GM23338 (cell line): ENCODE measurements around the gene NEK2.

Experiments
- CREB1 ChIP-seq: fragments of 250-450 bp; sonication (Bioruptor Pico); IDR thresholded peaks from 2 replicates; pipeline ENCODE4 v1.5.0; 2020; ENCODE audit warnings: low read depth, mild to moderate bottlenecking, moderate library complexity
- CTCF ChIP-seq, 2 experiments: fragments of 200-600 bp in 1 of 2; sonication (generic) in 1 of 2; conservative IDR thresholded peaks; 2 replicates each; pipeline versions ENCODE4 v1.5.1 to v1.6.1; 2016 to 2017; ENCODE audit warnings: antibody characterized with exemption in 2 of 2, low read depth in 2 of 2, mild to moderate bottlenecking in 2 of 2, moderate library complexity in 1 of 2
- ETS1 ChIP-seq: IDR thresholded peaks from 2 replicates; pipeline ENCODE4 v1.6.1; 2016; ENCODE audit warnings: antibody characterized with exemption
- EZH2 ChIP-seq: fragments of 200-600 bp; sonication (generic); IDR thresholded peaks from one replicate; pipeline ENCODE4 v1.8.0; 2017; ENCODE audit warnings: antibody characterized with exemption, mild to moderate bottlenecking, low read depth; ENCODE audit not compliant: unreplicated experiment
- EZH2phosphoT487 ChIP-seq: fragments of 200-600 bp; sonication (generic); IDR thresholded peaks from one replicate; pipeline ENCODE4 v1.8.1; 2018; ENCODE audit warnings: antibody characterized with exemption; ENCODE audit not compliant: unreplicated experiment
- JUNB ChIP-seq: IDR thresholded peaks from one replicate; pipeline ENCODE4 v1.6.1; 2016; ENCODE audit warnings: antibody characterized with exemption; ENCODE audit not compliant: unreplicated experiment
- NANOG ChIP-seq: IDR thresholded peaks from 2 replicates; pipeline ENCODE4 v1.6.1; 2016; ENCODE audit warnings: antibody characterized with exemption, borderline replicate concordance
- POLR2AphosphoS5 ChIP-seq: IDR thresholded peaks from 2 replicates; pipeline ENCODE4 v1.6.1; 2016; ENCODE audit warnings: antibody characterized with exemption, low read depth
- STAT1 ChIP-seq: IDR thresholded peaks from one replicate; pipeline ENCODE4 v1.6.1; 2016; ENCODE audit warnings: antibody characterized with exemption; ENCODE audit not compliant: unreplicated experiment
- ZNF462 ChIP-seq: fragments of 250-450 bp; sonication (Bioruptor Pico); IDR thresholded peaks from 2 replicates; pipeline ENCODE4 v1.5.0; 2020; ENCODE audit warnings: mild to moderate bottlenecking, moderate library complexity
- TF ChIP-seq, protein P1 (sequence below): IDR thresholded peaks from one replicate; pipeline ENCODE4 v1.6.1; 2018; ENCODE audit warnings: antibody characterized with exemption; ENCODE audit not compliant: unreplicated experiment

- TF ChIP-seq POLR2AphosphoS5 (no peak), CTCF (conservative IDR thresholded peaks at IDR 0.05; ENCODE audit: low read depth in 2 of 2) (no peak), JUNB (no peak), ETS1 (no peak), EZH2 (no peak), STAT1 (no peak), EZH2phosphoT487 (no peak), ZNF462 (CRISPR knock-in tag) (no peak), NANOG (no peak), CREB1 (CRISPR knock-in tag) (no peak)
- TF ChIP-seq, protein P1, sequence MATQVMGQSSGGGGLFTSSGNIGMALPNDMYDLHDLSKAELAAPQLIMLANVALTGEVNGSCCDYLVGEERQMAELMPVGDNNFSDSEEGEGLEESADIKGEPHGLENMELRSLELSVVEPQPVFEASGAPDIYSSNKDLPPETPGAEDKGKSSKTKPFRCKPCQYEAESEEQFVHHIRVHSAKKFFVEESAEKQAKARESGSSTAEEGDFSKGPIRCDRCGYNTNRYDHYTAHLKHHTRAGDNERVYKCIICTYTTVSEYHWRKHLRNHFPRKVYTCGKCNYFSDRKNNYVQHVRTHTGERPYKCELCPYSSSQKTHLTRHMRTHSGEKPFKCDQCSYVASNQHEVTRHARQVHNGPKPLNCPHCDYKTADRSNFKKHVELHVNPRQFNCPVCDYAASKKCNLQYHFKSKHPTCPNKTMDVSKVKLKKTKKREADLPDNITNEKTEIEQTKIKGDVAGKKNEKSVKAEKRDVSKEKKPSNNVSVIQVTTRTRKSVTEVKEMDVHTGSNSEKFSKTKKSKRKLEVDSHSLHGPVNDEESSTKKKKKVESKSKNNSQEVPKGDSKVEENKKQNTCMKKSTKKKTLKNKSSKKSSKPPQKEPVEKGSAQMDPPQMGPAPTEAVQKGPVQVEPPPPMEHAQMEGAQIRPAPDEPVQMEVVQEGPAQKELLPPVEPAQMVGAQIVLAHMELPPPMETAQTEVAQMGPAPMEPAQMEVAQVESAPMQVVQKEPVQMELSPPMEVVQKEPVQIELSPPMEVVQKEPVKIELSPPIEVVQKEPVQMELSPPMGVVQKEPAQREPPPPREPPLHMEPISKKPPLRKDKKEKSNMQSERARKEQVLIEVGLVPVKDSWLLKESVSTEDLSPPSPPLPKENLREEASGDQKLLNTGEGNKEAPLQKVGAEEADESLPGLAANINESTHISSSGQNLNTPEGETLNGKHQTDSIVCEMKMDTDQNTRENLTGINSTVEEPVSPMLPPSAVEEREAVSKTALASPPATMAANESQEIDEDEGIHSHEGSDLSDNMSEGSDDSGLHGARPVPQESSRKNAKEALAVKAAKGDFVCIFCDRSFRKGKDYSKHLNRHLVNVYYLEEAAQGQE: no peak
These were observed 14.7 kb downstream of the NEK2 start for GRCh38 chr1:211660718-211661222.
